Neural cell (in vitro differentiated cells): ENCODE data around the gene SPDYE4. TPM values are rescaled to one million over a fixed set of nuclear protein-coding genes. Genes with fewer than 3 reads are reported as not detected.
A peak's percentile ranks its signal among the peaks of the same experiment; 100 is the strongest.

ENCODE experiments used
- H2AFZ ChIP-seq: fragments of 200-600, 300-800 bp; sonication (generic), shearing (Covaris generic); 2 replicates; pipeline ENCODE4 v1.6.0; 2014; ENCODE audit warnings: low read depth, mild to moderate bottlenecking, antibody characterized with exemption, low read length, moderate library complexity
- H3F3A ChIP-seq: fragments of 200-600 bp; shearing (Covaris generic); 2 replicates; pipeline ENCODE4 v1.6.1; 2016; ENCODE audit warnings: mild to moderate bottlenecking, moderate library complexity, mixed read lengths, antibody characterized with exemption, low read length; ENCODE audit not compliant: insufficient read depth, poor library complexity, severe bottlenecking
- H3K27ac ChIP-seq: fragments of 200-600, 300-800 bp; sonication (generic), shearing (Covaris generic); 2 replicates; pipeline ENCODE4 v1.5.1; 2014; ENCODE audit warnings: mild to moderate bottlenecking, low read length, moderate library complexity
- H3K27me3 ChIP-seq: fragments of 300-800, 200-600 bp; sonication (generic), shearing (Covaris generic); 2 replicates; pipeline ENCODE4 v1.6.0; 2014; ENCODE audit warnings: mild to moderate bottlenecking, low read depth, low read length, moderate library complexity; ENCODE audit not compliant: insufficient read depth
- H3K36me3 ChIP-seq: fragments of 300-800, 200-600 bp; sonication (generic), shearing (Covaris generic); 2 replicates; pipeline ENCODE4 v1.5.1; 2014; ENCODE audit warnings: mild to moderate bottlenecking, antibody characterized with exemption, low read length, moderate library complexity; ENCODE audit not compliant: insufficient read depth
- H3K4me2 ChIP-seq: fragments of 300-800, 200-600 bp; sonication (generic), shearing (Covaris generic); 2 replicates; pipeline ENCODE4 v1.6.0; 2014; ENCODE audit warnings: mild to moderate bottlenecking, low read length
- H3K4me3 ChIP-seq: fragments of 300-800, 200-600 bp; sonication (generic), shearing (Covaris generic); 2 replicates; pipeline ENCODE4 v1.5.1; 2014; ENCODE audit warnings: mild to moderate bottlenecking, low read length, moderate library complexity
- H3K79me2 ChIP-seq: fragments of 200-600 bp; shearing (Covaris generic); replicated peaks from 2 replicates; pipeline ENCODE4 v1.6.0; 2014; ENCODE audit warnings: mild to moderate bottlenecking, low read length, moderate library complexity; ENCODE audit not compliant: insufficient read depth
- H3K9ac ChIP-seq: fragments of 300-800, 200-600 bp; sonication (generic), shearing (Covaris generic); 2 replicates; pipeline ENCODE4 v1.6.1; 2016; ENCODE audit warnings: mild to moderate bottlenecking, low read length, mixed read lengths
- H3K9me2 ChIP-seq: fragments of 200-600 bp; shearing (Covaris generic); 2 replicates; pipeline ENCODE4 v1.6.1; 2016; ENCODE audit warnings: mild to moderate bottlenecking, low read length, mixed read lengths; ENCODE audit not compliant: insufficient read depth
- H3K9me3 ChIP-seq: fragments of 200-600, 300-800 bp; sonication (generic), shearing (Covaris generic); 2 replicates; pipeline ENCODE4 v1.6.1; 2016; ENCODE audit warnings: mild to moderate bottlenecking, mixed run types, low read length, moderate library complexity, mixed read lengths
- H4K20me1 ChIP-seq: fragments of 200-600 bp; shearing (Covaris generic); 2 replicates; pipeline ENCODE4 v1.6.1; 2016; ENCODE audit warnings: mild to moderate bottlenecking, mixed run types; ENCODE audit not compliant: insufficient read depth
- CTCF ChIP-seq: fragments of 450-650 bp; IDR thresholded peaks from 2 replicates; pipeline ENCODE4 v1.5.1; 2014; ENCODE audit warnings: antibody characterized with exemption, mild to moderate bottlenecking, moderate library complexity; ENCODE audit not compliant: poor library complexity, severe bottlenecking
- EP300 ChIP-seq: fragments of 450-650 bp; conservative IDR thresholded peaks from 2 replicates; pipeline ENCODE4 v1.6.1; 2014; ENCODE audit warnings: antibody characterized with exemption, mild to moderate bottlenecking, moderate library complexity; ENCODE audit not compliant: poor library complexity, severe bottlenecking
- EZH2 ChIP-seq: fragments of 200-600, 300-800 bp; shearing (Covaris generic), sonication (generic); IDR thresholded peaks from 2 replicates; pipeline ENCODE4 v1.6.1; 2014; ENCODE audit warnings: antibody characterized with exemption, low read length, borderline replicate concordance, mild to moderate bottlenecking; ENCODE audit not compliant: insufficient read depth, poor library complexity, severe bottlenecking
- MXI1 ChIP-seq: fragments of 450-650 bp; conservative IDR thresholded peaks from 2 replicates; pipeline ENCODE4 v1.6.1; 2014; ENCODE audit warnings: antibody characterized with exemption, mild to moderate bottlenecking; ENCODE audit not compliant: poor library complexity, severe bottlenecking
- POLR2AphosphoS5 ChIP-seq: IDR thresholded peaks from 2 replicates; pipeline ENCODE4 v1.6.1; 2012
- RAD21 ChIP-seq: fragments of 450-650 bp; conservative IDR thresholded peaks from 2 replicates; pipeline ENCODE4 v1.6.1; 2014; ENCODE audit warnings: antibody characterized with exemption, mild to moderate bottlenecking, moderate library complexity
- REST ChIP-seq: IDR thresholded peaks from 2 replicates; pipeline ENCODE4 v1.6.1; 2012; ENCODE audit warnings: borderline replicate concordance
- SMC3 ChIP-seq: fragments of 450-650 bp; conservative IDR thresholded peaks from 2 replicates; pipeline ENCODE4 v1.6.1; 2014; ENCODE audit warnings: antibody characterized with exemption, mild to moderate bottlenecking, moderate library complexity; ENCODE audit not compliant: poor library complexity
- TAF1 ChIP-seq: IDR thresholded peaks from 2 replicates; pipeline ENCODE4 v1.6.1; 2012; ENCODE audit warnings: low read depth
- polyA plus RNA-seq: library from polyadenylated mRNA; depleted of rRNA; stranded (reverse); fragments of >200 nt; gene quantifications from 2 replicates; pipeline ENCODE4 v1.2.3, GENCODE V29; 2014

SPDYE4 gene
- polyA plus RNA-seq, 1 donor from 2014 or later: not detected

GRCh38 chr17:8788998-8789397 lies 30.7 kb upstream of the SPDYE4 start:
- Histone ChIP-seq H3K27me3 (no peaks in the 10 kb centered on the region), H3K4me2 (no peak overlapping the region), H3F3A (no peaks in the 10 kb centered on the region), H3K9me3 (peaks cover 6% of the 10 kb centered on the region), H3K79me2 (no peaks in the 10 kb centered on the region), H3K9ac (no peak overlapping the region), H3K4me3 (no peak overlapping the region), H4K20me1 (no peaks in the 10 kb centered on the region), H3K27ac (no peak overlapping the region), H3K36me3 (no peaks in the 10 kb centered on the region), H3K9me2 (no peaks in the 10 kb centered on the region), H2AFZ (no peak overlapping the region)
- TF ChIP-seq EZH2: no peak
- TF ChIP-seq SMC3: no peak
- TF ChIP-seq REST: no peak
- TF ChIP-seq EP300: no peak
- TF ChIP-seq TAF1: no peak

- H3K9ac ChIP-seq: no peak overlapping the region
- H3K9me2 ChIP-seq: no peaks in the 10 kb centered on the region
- TF ChIP-seq POLR2AphosphoS5: no peak
- TF ChIP-seq RAD21: peak; percentile 71
- TF ChIP-seq SMC3: peak; percentile 69
- TF ChIP-seq MXI1: no peak
- no peak for TF ChIP-seq TAF1
- peak; percentile 72 for TF ChIP-seq CTCF
- TF ChIP-seq EP300: no peak
- no peak for TF ChIP-seq EZH2
- TF ChIP-seq REST: no peak
- no peaks in the 10 kb centered on the region for H3K79me2 ChIP-seq
- no peak overlapping the region for H3K27ac ChIP-seq
- H3K36me3 ChIP-seq: no peaks in the 10 kb centered on the region
- H3F3A ChIP-seq: no peaks in the 10 kb centered on the region
- no peak overlapping the region for H2AFZ ChIP-seq
- no peaks in the 10 kb centered on the region for H4K20me1 ChIP-seq
- no peak overlapping the region for H3K4me3 ChIP-seq
- H3K27me3 ChIP-seq: no peaks in the 10 kb centered on the region
- no peaks in the 10 kb centered on the region for H3K9me3 ChIP-seq
- H3K4me2 ChIP-seq: no peak overlapping the region
These were observed 27.4 kb upstream of the SPDYE4 start for GRCh38 chr17:8785547-8786413.
